Stimulated activated naive CD8-positive, alpha-beta T cell treated with anti-CD3 and anti-CD28 coated beads, Interleukin-15, Interleukin-2, amounts not matched to agents 100 U/mL and 50 U/mL, for 24 hours (primary cell): ENCODE measurements around the gene ASZ1.

Source experiments
- ATAC-seq: fragments of 150-1000 bp; cut with Tn5 transposase; one replicate; pipeline ENCODE4 v1.10.0; 2021
- DNase-seq: peaks from one replicate; pipeline ENCODE4 v3.0.0; 2021

Gene ASZ1

GRCh38 chr7:117338020-117338419 is 89.3 kb downstream of the ASZ1 start:
- DNase-seq: no peak
- ATAC-seq: no peak

- ATAC-seq: no peak
Observed at GRCh38 chr7:117333168-117333567, 94.1 kb downstream of the ASZ1 start.

GRCh38 chr7:117332031-117332430 is 95.3 kb downstream of the ASZ1 start:
- no peak for ATAC-seq
- no peak for DNase-seq

More at GRCh38 chr7:117333168-117333567, 94.1 kb downstream of the ASZ1 start:
- no peak for DNase-seq

- ATAC-seq (no peak), DNase-seq (no peak)
Observed at GRCh38 chr7:117325836-117326235, 101.5 kb downstream of the ASZ1 start.

- ATAC-seq: no peak
- DNase-seq: no peak
Observed at GRCh38 chr7:117324960-117325359, 102.3 kb downstream of the ASZ1 start.

- no peak for DNase-seq
Observed at GRCh38 chr7:117323851-117324711, 103.2 kb downstream of the ASZ1 start.

GRCh38 chr7:117323305-117323850 is 103.9 kb downstream of the ASZ1 start:
- ATAC-seq (no peak), DNase-seq (no peak)

More at GRCh38 chr7:117323851-117324711, 103.2 kb downstream of the ASZ1 start:
- ATAC-seq: peak; percentile 32

- ATAC-seq: no peak
- no peak for DNase-seq
Observed at GRCh38 chr7:117322741-117323304, 104.5 kb downstream of the ASZ1 start, which contains the start of gene WNT2. Gene WNT2, minus strand, starts transcription at chr7:117323058. Its CDS starts 69 bp downstream, at chr7:117322989.

GRCh38 chr7:117320523-117320922 is 106.8 kb downstream of the ASZ1 start:
- no peak for DNase-seq
- no peak for ATAC-seq

- ATAC-seq: no peak
- DNase-seq: no peak
Observed at GRCh38 chr7:117319181-117319580, 108.1 kb downstream of the ASZ1 start.

GRCh38 chr7:117313582-117313981 is 113.7 kb downstream of the ASZ1 start:
- ATAC-seq (no peak), DNase-seq (no peak)
